Peyer's patch (tissue), 4 donors: ENCODE measurements around the gene ARHGAP30.

Experiments
- CTCF ChIP-seq, 6 experiments: fragments of 450-650 bp in 4 of 6; fragments of 200-600 bp in 2 of 6; sonication (generic) in 1 of 6; IDR thresholded peaks; one replicate each; pipeline ENCODE4 v1.5.1; 2017 to 2019; ENCODE audit warnings: antibody characterized with exemption in 6 of 6, mild to moderate bottlenecking in 3 of 6, moderate library complexity in 1 of 6
- POLR2A ChIP-seq, 2 donors: fragments of 450-650 bp; IDR thresholded peaks; one replicate each; pipeline ENCODE4 v1.5.1; 2017; ENCODE audit warnings: antibody characterized with exemption in 2 of 2, mild to moderate bottlenecking in 2 of 2, moderate library complexity in 2 of 2

- no peak for TF ChIP-seq CTCF (IDR thresholded peaks at IDR 0.05)
- no peak for TF ChIP-seq POLR2A (IDR thresholded peaks at IDR 0.05)
Measured at GRCh38 chr1:161001525-161001924, 68.2 kb downstream of the ARHGAP30 start.
